Caki2 (cell line): ENCODE measurements around the gene AHCYL2. TPM values are rescaled to one million over a fixed set of nuclear protein-coding genes. Genes with fewer than 3 reads are reported as not detected.
"Not testable (repeated sequence)": the region's sequence is repeated elsewhere in the genome, so short reads cannot be mapped to it uniquely, and the experiment has no call there.

Experiments
- DNase-seq: peaks from one replicate; pipeline ENCODE4 v3.0.0-alpha.2; 2015; ENCODE audit warnings: low read depth
- in situ Hi-C: cut with HindIII; loops from 2 replicates; pipeline ENCODE4 v1.10.0; 2016; ENCODE audit warnings: low sequenced_read_pairs, low pct_unique_long_range_greater_than_20kb, mixed read lengths
- total RNA-seq: library from RNA; depleted of rRNA; stranded (reverse); fragments of >200 nt; shearing (Covaris generic); gene quantifications from 2 replicates; pipeline ENCODE4 v1.2.3, GENCODE V29; 2014; ENCODE audit warnings: low replicate concordance

Gene AHCYL2
- total RNA-seq, 1 experiment from 2014 or later: 3.9 TPM

DNA sequence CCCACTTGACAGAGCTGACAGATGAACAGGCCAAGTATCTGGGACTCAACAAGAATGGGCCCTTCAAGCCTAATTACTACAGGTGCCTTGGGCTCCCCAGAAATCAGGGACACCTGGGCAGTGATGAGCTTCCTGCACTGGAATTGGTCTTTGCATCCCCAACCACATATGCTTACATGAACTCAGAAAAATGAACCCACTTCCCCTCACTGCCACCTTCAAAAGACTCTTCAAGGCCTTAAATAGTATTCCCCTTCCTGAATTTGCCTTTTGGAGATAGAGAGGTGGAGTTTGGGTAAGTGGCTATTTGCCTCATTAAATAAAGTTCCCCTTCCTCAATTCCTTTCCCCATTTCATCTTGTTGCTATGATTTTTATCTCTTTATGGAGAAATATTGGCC lies 201.7 kb downstream of the AHCYL2 start:
- no peak for DNase-seq

DNA sequence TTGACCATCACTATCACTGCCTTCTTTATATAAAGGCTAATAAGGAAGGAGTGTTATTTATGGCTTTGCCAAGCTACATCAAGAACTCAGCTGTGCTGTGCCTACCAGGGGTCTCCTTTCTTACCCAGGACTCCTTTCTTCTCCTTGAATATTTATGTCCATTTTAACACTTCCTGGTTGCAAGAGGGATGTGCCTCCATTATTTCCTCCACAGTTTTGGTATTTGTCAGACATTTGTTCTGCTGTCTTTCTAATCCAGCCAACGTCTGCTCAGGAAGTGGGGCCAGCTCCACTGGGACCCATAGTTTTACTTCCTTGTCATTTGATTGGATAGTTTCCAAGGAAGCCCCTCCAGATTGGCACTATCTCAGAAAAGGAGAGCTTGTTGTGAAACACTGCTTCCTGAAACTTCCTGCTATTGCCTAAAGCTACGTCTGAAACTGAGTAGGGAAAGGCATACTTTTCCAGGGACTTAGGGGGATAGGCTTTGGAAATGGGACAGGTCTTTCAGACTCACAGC lies 202.8 kb downstream of the AHCYL2 start:
- in situ Hi-C loops: no loop called here
- DNase-seq: no peak

More for the DNA sequence above, 201.7 kb downstream of the AHCYL2 start:
- in situ Hi-C loops: no loop called here

DNA sequence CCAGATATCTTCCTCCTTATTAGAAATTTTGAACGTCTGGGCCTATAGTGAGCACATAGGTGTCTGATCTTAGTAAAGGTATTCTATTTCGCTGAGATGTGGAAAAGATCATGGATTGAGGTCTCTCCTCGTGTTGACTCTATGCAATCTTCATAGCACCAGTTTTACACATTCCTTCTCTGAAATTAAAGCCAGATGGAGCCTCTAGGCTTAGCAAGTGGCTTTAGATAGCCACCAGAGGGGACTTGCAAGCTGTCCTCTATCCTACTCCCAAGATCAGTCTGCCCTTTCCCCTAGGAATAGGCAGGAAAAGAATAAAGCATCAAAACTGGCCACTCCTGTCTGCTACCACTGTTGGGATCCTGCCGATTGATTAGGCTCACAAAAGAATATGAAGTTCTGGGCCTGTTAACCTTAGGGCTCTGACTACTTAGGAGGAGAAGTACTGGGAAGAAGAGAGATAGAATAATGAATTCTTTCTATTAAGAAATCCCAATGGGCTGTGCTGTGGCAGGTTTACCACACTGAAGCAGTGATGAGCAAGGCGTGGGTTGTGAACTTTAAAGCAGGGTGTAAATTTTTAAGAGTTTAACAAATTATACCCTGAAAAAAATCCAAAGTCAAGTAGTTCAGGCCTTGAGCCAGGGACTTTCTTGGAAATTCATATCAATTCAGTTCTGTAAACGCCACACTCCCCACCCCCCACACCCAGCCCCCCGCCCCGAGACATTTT lies 207.2 kb downstream of the AHCYL2 start:
- DNase-seq: no peak
- in situ Hi-C loops: no loop called here

DNA sequence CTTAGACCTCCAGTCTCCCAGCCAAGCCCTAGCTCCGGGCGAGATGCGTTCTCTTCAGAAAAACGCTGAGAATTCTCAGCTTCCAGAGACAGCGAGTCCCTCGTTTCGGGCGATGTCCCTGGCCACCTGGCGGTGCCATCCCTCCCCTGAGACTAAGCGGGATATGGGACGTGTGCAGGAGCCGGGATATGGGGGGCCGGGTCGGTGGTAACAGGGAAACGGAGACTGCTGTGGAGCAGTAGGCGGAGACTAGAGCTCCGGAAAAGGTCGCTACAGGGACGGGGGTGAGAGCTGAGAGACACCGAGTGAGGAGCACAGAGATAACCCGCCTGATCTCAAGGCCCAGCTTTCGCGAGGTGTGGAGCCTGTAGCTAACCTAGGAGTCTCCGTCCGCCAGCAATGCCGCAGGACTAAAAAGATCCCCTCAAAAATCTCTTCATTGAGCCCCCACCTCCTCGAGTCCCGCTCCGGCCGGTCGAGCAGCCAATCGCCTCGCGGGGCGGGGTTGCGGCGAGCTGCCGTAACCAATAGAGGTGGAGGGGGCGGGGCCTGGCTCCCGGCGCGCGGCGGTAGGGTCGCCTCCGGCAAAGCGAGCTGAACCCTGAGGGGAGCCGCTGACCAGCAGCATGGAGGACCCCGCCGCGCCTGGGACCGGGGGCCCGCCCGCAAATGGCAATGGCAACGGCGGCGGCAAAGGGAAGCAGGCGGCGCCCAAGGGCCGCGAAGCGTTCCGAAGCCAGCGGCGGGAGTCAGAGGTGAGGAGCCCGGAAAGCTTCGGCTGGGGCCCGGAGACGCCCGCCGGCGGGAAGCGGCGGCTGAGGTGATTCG lies 209.2 kb downstream of the AHCYL2 start, which contains the start of gene STRIP2:
STRIP2 (plus strand) TSS at position 586 of the 828 bp plus-strand sequence; CDS start at position 627, 41 bp downstream.
- in situ Hi-C loops: no loop called here

DNA sequence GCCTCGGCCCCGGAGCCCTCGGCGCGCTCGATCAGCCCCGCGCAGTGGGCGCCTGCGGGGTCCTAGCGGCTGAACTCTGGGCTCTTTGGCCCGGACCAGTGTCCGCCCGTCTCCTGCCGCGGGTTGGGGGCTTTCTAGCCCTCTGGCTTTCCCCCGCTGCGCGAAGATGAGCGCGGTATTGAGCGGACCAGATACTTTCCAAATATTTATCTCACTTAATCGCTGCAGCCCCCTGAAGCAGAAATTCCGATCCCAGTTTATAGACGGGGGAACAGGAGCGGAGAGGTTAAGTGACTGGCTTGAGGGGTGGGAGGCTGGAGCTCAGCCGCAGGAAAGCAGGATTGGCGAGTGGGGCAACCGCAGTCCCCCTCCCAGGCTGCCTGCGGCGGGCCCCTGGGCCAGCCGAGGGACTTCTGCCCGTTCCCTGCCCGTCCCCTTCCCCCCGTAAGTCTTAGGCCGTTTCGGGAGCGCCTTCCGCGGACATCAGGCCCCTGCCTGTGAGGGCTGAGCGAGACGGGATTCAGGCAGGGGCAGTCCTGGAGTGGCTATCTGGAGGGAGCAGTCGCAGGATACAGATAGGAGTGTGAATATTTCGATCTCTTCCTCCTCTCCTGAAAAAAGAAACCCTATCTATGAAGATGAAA lies 210.0 kb downstream of the AHCYL2 start:
- no peak for DNase-seq

More for the DNA sequence above, 209.2 kb downstream of the AHCYL2 start, which contains the start of gene STRIP2:
- peak; percentile 82 for DNase-seq

DNA sequence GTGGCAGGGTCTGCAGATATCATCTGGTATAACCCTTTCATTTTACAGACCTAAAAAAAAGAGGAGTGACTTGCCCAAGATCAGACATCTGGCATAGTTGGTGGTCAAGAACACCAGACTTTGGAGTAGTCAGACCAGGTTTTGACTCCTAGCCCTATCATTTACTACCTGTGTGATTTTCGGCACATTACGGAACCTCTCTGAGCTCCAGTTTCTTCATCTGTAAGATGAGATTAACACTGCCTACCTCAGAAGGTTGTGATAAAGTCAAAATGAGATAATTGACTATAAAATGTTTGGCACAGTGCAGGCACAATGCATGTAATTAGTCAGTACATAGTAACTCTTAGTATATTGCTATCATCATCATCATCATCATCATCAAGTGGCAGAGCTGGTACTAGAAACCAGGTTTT lies 210.6 kb downstream of the AHCYL2 start:
- in situ Hi-C loops: no loop called here
- no peak for DNase-seq

More for the DNA sequence above, 210.0 kb downstream of the AHCYL2 start:
- in situ Hi-C loops: no loop called here

DNA sequence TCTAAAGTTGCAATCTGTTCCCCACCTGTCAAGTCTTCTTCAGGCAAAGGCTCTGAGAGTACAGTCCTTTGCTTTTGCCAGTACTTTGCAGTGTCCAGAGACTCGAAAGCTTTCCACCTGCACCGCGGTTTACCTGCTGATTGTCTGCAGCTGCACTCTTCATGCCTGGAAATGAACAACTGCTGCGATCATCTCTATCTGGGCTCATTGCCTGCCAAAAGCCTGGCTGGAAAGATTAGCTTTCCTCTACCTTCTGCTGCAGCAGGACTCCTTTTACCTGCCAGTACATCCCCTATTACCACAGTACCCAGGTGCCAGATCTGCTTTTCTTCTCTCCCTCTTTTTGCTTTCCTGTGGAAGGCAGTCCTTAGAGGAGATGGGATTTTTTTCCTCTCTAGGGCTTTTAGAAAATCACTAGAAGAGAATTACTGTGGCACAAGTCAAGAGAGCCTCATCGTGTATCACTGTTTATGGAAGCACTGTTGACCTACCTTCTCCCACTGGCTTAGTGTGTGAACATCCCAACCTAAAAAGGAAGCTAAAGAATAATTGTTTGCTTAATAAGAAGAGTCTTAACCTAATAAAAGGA lies 211.6 kb downstream of the AHCYL2 start:
- in situ Hi-C loops: no loop called here
- no peak for DNase-seq

DNA sequence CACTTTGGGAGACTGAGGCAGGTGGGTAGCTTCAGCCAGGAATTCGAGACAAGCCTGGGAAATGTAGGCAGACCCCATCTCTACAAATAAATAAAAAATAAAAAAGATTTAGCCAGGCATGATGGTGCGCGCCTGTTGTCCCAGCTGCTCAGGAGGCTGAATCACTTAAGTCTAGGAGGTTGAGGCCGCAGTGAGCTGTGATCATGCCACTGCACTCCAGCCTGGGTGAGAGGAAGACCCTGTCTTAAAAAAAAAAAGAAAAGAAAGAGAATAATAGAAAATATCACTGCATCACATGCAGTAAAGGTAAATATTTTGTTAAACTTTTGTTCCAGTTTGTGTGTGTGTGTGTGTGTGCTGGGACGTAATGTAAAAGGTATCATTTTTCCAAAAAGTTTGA lies 212.4 kb downstream of the AHCYL2 start:
- in situ Hi-C loops: no loop called here
- no peak for DNase-seq

DNA sequence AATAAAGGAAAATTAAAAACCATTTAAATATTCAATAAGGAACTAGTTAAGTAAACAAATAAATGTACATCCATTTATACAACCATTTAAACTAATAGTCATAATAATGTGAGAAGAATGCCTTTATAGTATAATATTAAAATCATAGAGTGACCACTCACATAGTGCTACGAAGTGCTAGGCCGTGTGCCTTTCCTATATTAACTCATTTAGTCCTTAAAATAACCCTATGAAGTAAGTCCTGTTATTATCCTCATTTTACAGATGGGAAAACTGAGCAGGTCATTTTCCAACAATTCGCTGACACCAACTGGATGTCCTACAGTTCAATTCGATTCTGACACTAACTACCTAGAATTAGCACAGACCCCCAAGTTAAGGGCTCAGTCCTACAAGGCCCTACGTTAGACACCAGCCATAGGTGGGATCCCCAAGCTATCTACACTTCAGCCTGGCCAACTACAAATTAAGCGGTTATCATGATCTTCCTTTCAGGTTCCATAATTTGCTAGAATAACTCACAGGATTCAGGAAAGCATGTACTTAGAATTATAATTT lies 213.5 kb downstream of the AHCYL2 start:
- in situ Hi-C loops: no loop called here
- DNase-seq: no peak

DNA sequence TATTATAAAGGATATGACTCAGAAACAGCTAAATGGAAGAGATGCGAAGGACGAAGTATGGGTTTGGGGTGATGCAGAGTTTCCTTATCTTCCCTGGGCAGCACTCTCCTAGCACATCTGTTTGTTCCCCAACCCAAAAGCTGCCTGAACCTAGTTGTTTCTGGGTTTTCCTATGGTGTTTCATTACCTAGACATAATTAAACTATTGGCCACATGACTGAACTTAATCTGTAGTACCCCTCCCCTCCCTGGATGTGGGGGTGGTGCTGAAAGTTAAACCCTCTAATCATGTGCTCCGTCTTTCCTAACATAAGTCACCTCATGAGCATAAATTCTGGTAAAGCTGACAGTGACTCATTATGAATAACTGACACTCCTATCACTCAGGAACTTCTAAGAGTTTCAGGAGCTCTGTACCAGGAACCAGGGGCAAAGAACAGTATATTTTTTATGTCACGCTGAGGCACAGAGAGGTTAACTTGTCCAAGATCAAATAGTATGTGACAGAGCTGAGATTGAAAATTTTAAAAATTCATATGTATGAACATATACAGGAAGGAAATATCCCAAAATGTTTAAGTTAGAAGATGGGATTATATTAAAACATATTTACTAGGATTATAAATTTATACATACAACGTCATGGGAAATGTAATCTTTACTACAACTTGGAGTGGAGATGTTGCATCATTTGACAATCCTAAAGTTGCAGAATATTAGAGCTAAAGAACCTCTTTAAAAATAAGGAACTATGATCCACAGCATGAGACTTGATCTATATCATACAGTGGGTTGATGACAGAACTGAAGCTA lies 214.2 kb downstream of the AHCYL2 start:
- DNase-seq: peak; percentile 52
- in situ Hi-C loops: no loop called here

DNA sequence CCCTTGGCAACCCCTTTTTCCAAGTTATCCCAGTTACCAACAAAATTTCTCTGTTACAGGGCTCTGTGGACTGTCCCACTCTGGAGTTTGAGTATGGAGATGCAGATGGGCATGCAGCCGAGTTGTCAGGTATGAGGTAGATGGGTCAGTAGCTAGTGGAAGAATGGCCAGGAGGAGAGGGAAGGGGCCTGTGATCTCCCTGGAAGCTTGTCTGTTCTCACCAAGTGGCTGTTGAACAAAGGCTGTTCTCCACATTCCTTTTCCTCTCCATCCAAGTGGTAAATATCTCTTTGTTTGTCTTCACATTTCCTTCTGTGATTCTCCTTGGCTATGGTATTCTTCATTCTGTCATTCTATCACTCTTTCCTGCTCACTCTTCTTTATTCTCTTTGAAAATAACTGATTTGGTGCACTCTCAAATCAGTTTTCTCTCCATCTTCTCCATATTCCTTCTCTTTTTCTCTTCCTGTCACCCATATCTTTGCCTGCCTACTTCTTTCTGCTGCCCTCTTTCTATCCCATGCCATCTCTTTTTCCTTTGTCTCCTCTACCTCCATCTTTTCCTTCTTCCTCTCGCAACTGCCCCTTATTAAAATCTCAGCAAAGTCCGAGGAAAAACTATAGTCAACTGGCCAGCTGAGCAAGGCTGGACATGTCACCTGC lies 215.3 kb downstream of the AHCYL2 start:
- in situ Hi-C loops: no loop called here
- DNase-seq: no peak

DNA sequence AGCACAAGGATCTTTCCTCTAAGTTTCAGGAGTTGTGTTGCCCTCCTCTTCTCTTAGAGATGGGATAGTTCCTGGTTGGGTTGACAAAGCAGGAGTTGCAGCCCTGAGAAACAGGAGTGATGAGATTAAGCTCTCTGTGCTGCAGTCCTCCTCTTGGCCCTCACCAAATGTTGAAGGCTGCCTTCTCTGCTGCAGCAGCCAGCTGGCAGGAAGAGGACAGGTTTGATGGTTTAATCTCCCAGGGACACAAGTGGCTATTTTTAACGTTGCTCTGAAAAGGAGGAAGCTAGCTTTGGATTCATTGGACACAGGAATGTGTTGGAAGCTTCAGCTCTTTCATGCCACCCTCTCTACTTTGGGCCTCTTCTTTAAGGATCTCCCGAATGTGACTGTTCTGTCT lies 218.8 kb downstream of the AHCYL2 start:
- DNase-seq: no peak
- in situ Hi-C loops: no loop called here

DNA sequence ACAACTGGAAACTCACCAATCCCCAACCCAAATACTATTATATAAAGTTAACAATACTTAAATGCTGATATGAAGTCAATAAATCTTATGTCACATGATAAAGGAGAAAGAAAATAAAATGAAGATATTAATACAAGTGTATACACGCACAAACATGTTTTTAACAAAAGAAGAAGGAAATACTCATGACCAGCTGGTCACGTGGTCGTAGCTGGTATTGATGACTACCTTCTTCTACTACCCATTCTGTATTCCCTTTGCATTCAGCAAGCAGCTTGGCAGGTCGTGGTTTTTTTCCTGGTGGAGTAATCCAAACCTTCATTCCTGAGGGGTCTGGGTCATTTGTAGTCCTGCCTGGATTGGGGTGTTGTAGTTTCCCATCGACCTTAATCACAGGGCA lies 219.9 kb downstream of the AHCYL2 start:
- DNase-seq, in situ Hi-C loops: not testable (repeated sequence)

DNA sequence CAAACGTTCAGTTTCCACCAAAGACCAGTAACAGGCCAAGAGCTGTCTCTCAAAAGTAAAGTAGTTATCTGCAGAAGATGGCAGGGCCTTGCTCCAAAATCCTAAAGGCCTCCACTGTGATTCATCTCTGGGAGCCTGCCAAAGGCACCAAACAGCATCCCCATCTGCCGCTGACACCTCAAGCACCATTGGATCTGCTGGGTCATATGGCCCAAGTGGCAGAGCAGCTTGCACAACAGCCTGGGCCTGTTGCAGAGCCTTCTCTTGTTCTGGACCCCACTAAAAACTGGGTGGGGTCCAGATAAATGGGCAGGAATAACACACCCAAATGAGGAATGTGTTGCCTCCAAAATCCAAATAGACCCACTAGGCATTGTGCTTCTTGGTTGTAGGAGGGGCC lies 222.1 kb downstream of the AHCYL2 start:
- in situ Hi-C loops, DNase-seq: not testable (repeated sequence)

DNA sequence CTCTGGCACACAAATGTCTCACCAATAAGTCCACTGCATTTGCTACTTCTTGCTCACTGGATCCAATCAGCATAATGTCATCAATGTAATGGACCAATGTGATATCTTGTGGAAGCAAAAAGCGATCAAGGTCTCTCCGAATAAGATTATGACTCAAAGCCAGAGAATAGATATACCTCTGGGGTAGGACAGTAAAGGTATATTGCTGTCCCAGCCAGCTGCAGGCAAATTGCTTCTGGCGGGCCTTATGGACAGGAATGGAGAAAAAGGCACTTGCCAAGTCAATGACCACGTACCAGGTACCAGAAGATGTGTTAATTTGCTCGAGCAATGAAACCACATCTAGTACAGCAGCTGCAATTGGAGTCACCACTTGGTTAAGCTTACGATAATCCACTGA lies 222.6 kb downstream of the AHCYL2 start:
- DNase-seq, in situ Hi-C loops: not testable (repeated sequence)

DNA sequence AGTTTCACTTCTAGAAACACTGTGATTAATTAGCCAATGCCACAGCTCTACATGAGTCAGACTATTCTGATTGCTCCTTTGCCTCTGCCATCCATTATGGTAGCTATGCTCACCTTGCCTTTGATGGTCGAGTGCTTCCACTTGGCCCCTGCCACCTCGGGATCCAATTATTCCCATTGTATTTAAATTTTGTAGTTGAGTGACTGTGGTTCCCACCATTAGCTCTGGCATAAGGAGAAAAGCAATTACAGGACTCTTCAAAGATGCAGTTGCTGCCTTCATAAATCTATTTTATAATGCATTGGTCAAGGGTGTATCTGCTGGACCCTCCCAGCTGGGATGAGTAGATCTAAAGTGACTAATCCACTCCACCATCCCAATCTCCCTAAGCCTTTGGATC lies 223.8 kb downstream of the AHCYL2 start:
- in situ Hi-C loops, DNase-seq: not testable (repeated sequence)

DNA sequence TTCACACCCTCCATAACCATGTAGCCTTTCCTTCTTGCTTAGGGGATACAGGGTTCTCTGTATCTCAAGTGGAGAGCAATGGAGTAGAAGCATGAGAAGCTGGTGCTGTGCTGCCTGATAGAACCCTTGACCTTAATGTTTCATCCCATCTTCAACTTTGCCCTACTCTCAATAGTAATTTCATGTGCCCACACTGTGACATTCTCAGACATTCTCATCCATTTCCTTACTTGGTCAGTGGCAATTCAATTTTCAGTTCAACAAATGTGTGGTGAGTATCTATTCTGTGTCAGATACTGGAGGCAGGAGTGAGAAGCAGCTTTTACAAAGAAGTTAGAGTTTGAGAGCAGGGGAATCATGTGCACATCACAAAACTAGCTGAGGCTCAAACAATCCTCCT lies 225.5 kb downstream of the AHCYL2 start:
- no peak for DNase-seq
- in situ Hi-C loops: no loop called here
